ENCODE results near the gene ITPRIPL1.

Gene ITPRIPL1

GRCh38 chr2:96353606-96354101 lies 28.5 kb downstream of the ITPRIPL1 start:
- peaks cover 93% of the 10 kb centered on the region for H3K36me3 ChIP-seq
- DNase-seq = no peak
- H3K4me3 ChIP-seq (ENCODE audit: low read depth, low read length) = no peak overlapping the region
- TF ChIP-seq CTCF (IDR thresholded peaks at IDR 0.05; ENCODE audit: low read depth, low read length) = no peak
- H3K9me3 ChIP-seq (ENCODE audit: severe bottlenecking) = no peaks in the 10 kb centered on the region
- no peaks in the 10 kb centered on the region for H3K27me3 ChIP-seq (ENCODE audit: insufficient read depth, low read depth, severe bottlenecking)
- no peak overlapping the region for H3K27ac ChIP-seq

- TF ChIP-seq CTCF (IDR thresholded peaks at IDR 0.05; ENCODE audit: low read depth, low read length) = no peak
- no peak for DNase-seq
- H3K36me3 ChIP-seq = peaks cover 93% of the 10 kb centered on the region
- H3K4me3 ChIP-seq (ENCODE audit: low read depth, low read length) = no peak overlapping the region
- H3K27me3 ChIP-seq (ENCODE audit: insufficient read depth, low read depth, severe bottlenecking) = no peaks in the 10 kb centered on the region
- no peaks in the 10 kb centered on the region for H3K9me3 ChIP-seq (ENCODE audit: severe bottlenecking)
- H3K27ac ChIP-seq = no peak overlapping the region
Observed at GRCh38 chr2:96354492-96354891, 29.4 kb downstream of the ITPRIPL1 start.

GRCh38 chr2:96356889-96357288 lies 31.8 kb downstream of the ITPRIPL1 start:
- TF ChIP-seq CTCF (IDR thresholded peaks at IDR 0.05; ENCODE audit: low read depth, low read length) = no peak
- no peaks in the 10 kb centered on the region for H3K27me3 ChIP-seq (ENCODE audit: insufficient read depth, low read depth, severe bottlenecking)
- peaks cover 87% of the 10 kb centered on the region for H3K36me3 ChIP-seq
- no peak overlapping the region for H3K27ac ChIP-seq
- no peaks in the 10 kb centered on the region for H3K9me3 ChIP-seq (ENCODE audit: severe bottlenecking)
- no peak overlapping the region for H3K4me3 ChIP-seq (ENCODE audit: low read depth, low read length)
- no peak for DNase-seq

- peaks cover 87% of the 10 kb centered on the region for H3K36me3 ChIP-seq
- no peak overlapping the region for H3K4me3 ChIP-seq (ENCODE audit: low read depth, low read length)
- peak; percentile 42; the same call in 1 of the 2 replicates for TF ChIP-seq CTCF (IDR thresholded peaks at IDR 0.05; ENCODE audit: low read depth, low read length)
- no peaks in the 10 kb centered on the region for H3K9me3 ChIP-seq (ENCODE audit: severe bottlenecking)
- DNase-seq = peak; percentile 16
- no peak overlapping the region for H3K27ac ChIP-seq
- H3K27me3 ChIP-seq (ENCODE audit: insufficient read depth, low read depth, severe bottlenecking) = no peaks in the 10 kb centered on the region
Observed at GRCh38 chr2:96359310-96359709, 34.2 kb downstream of the ITPRIPL1 start.

- H3K27me3 ChIP-seq (ENCODE audit: insufficient read depth, low read depth, severe bottlenecking) = no peaks in the 10 kb centered on the region
- TF ChIP-seq CTCF (IDR thresholded peaks at IDR 0.05; ENCODE audit: low read depth, low read length) = no peak
- no peak overlapping the region for H3K4me3 ChIP-seq (ENCODE audit: low read depth, low read length)
- H3K27ac ChIP-seq = no peak overlapping the region
- no peak for DNase-seq
- H3K9me3 ChIP-seq (ENCODE audit: severe bottlenecking) = no peaks in the 10 kb centered on the region
- peaks cover 87% of the 10 kb centered on the region for H3K36me3 ChIP-seq
Observed at GRCh38 chr2:96359866-96360265, 34.7 kb downstream of the ITPRIPL1 start.

- no peak for DNase-seq
- H3K27me3 ChIP-seq (ENCODE audit: insufficient read depth, low read depth, severe bottlenecking) = no peaks in the 10 kb centered on the region
- no peaks in the 10 kb centered on the region for H3K9me3 ChIP-seq (ENCODE audit: severe bottlenecking)
- H3K36me3 ChIP-seq = peaks cover 87% of the 10 kb centered on the region
- H3K27ac ChIP-seq = no peak overlapping the region
- no peak overlapping the region for H3K4me3 ChIP-seq (ENCODE audit: low read depth, low read length)
- TF ChIP-seq CTCF (IDR thresholded peaks at IDR 0.05; ENCODE audit: low read depth, low read length) = no peak
Observed at GRCh38 chr2:96361751-96362150, 36.6 kb downstream of the ITPRIPL1 start.
